ENCODE data around the gene IQSEC3.
"Not testable (repeated sequence)": the region's sequence is repeated elsewhere in the genome, so short reads cannot be mapped to it uniquely, and the experiment has no call there.

Gene IQSEC3

GRCh38 chr12:66428-66781 is at the start of gene IQSEC3:
TSS of gene IQSEC3 (plus strand) at chr12:66767. CDS start at chr12:66883, 116 bp downstream.
- H3K4me3 ChIP-seq (replicated peaks; ENCODE audit: low read depth, low read length); DNase-seq (ENCODE audit: low read depth): not testable (repeated sequence)

GRCh38 chr12:17370-18340 is 48.9 kb upstream of the IQSEC3 start:
- not testable (repeated sequence) for H3K4me3 ChIP-seq (replicated peaks; ENCODE audit: low read depth, low read length); DNase-seq (ENCODE audit: low read depth)

- not testable (repeated sequence) for DNase-seq (ENCODE audit: low read depth)
These were observed 47.6 kb upstream of the IQSEC3 start for GRCh38 chr12:18821-19567.

GRCh38 chr12:19906-20305 is 46.7 kb upstream of the IQSEC3 start:
- not testable (repeated sequence) for H3K4me3 ChIP-seq (replicated peaks; ENCODE audit: low read depth, low read length); DNase-seq (ENCODE audit: low read depth)

More at GRCh38 chr12:18821-19567, 47.6 kb upstream of the IQSEC3 start:
- not testable (repeated sequence) for H3K4me3 ChIP-seq (replicated peaks; ENCODE audit: low read depth, low read length)

- DNase-seq (ENCODE audit: low read depth) = no peak
- TF ChIP-seq CTCF (IDR thresholded peaks at IDR 0.05; ENCODE audit: low read length, missing control alignments) = no peak
- H3K4me3 ChIP-seq (replicated peaks; ENCODE audit: low read depth, low read length) = no peak overlapping the region
These were observed 45.8 kb upstream of the IQSEC3 start for GRCh38 chr12:20757-21156.

- no peak overlapping the region for H3K4me3 ChIP-seq (replicated peaks; ENCODE audit: low read depth, low read length)
- TF ChIP-seq CTCF (IDR thresholded peaks at IDR 0.05; ENCODE audit: low read length, missing control alignments) = no peak
- no peak for DNase-seq (ENCODE audit: low read depth)
These were observed 45.0 kb upstream of the IQSEC3 start for GRCh38 chr12:21301-22189.

GRCh38 chr12:22190-22529 is 44.4 kb upstream of the IQSEC3 start:
- no peak for TF ChIP-seq CTCF (IDR thresholded peaks at IDR 0.05; ENCODE audit: low read length, missing control alignments)
- H3K4me3 ChIP-seq (replicated peaks; ENCODE audit: low read depth, low read length) = no peak overlapping the region
- DNase-seq (ENCODE audit: low read depth) = no peak

GRCh38 chr12:22530-23201 is 43.9 kb upstream of the IQSEC3 start:
- H3K4me3 ChIP-seq (replicated peaks; ENCODE audit: low read depth, low read length) = no peak overlapping the region
- TF ChIP-seq CTCF (IDR thresholded peaks at IDR 0.05; ENCODE audit: low read length, missing control alignments) = no peak
- DNase-seq (ENCODE audit: low read depth) = no peak

- H3K4me3 ChIP-seq (replicated peaks; ENCODE audit: low read depth, low read length); DNase-seq (ENCODE audit: low read depth): not testable (repeated sequence)
These were observed 38.7 kb upstream of the IQSEC3 start for GRCh38 chr12:27904-28303.

GRCh38 chr12:38775-39174 is 27.8 kb upstream of the IQSEC3 start:
- not testable (repeated sequence) for DNase-seq (ENCODE audit: low read depth); H3K4me3 ChIP-seq (replicated peaks; ENCODE audit: low read depth, low read length)

- not testable (repeated sequence) for DNase-seq (ENCODE audit: low read depth); H3K4me3 ChIP-seq (replicated peaks; ENCODE audit: low read depth, low read length)
These were observed 26.9 kb upstream of the IQSEC3 start for GRCh38 chr12:39555-40265.

GRCh38 chr12:44352-44751 is 22.2 kb upstream of the IQSEC3 start:
- H3K4me3 ChIP-seq (replicated peaks; ENCODE audit: low read depth, low read length); DNase-seq (ENCODE audit: low read depth): not testable (repeated sequence)
